AML-193 (cell line): ENCODE measurements around the gene GPR143.
"Not testable (repeated sequence)": the region's sequence is repeated elsewhere in the genome, so short reads cannot be mapped to it uniquely, and the experiment has no call there.

ENCODE experiments used
- DNase-seq, 2 experiments: peaks; one replicate each; lab custom pipeline; 2025; lab: John Stamatoyannopoulos, UW

Gene GPR143

DNA sequence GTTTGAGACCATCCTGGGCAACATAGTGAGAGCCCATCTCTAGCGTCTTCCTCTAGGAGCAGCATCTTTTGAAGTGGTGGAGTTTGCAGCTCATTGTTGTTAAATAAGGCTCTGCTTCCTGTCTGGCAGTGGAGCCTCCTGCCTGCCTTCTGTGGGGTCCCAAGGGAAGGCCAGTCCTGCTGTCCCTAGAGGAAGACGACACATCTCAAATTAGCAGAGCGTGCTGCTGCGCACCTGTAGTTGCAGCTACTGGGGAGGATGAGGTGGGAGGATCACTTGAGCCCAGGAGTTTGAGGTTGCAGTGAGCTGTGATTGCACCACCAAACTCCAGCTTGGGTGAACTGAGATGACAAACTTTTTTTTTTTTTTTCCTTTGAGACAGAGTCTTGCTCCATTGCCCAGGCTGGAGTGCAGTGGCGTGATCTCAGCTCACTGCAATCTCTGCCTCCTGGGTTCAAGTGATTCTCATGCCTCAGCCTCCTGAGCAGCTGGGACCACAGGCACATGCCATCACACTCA is 2.7 kb upstream of the GPR143 start:
- DNase-seq: not testable (repeated sequence)

DNA sequence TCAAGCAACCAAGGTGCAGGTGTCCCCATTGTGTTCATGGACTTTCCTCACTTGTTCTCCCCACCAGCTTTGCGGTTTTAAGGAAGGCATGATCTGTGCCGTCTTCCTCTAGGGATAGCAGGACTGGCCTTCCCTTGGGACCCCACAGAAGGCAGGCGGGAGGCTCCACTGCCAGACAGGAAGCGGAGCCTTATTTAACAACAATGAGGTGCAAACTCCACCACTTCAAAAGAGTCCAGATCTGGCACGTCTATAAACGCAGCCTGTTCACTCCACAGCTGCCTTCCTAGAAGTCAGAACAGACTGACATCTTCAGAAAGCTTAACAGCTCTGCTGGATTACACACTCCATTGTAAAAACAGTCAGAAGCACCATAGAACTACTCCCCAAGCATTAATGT is 1.7 kb upstream of the GPR143 start:
- DNase-seq: no peak

DNA sequence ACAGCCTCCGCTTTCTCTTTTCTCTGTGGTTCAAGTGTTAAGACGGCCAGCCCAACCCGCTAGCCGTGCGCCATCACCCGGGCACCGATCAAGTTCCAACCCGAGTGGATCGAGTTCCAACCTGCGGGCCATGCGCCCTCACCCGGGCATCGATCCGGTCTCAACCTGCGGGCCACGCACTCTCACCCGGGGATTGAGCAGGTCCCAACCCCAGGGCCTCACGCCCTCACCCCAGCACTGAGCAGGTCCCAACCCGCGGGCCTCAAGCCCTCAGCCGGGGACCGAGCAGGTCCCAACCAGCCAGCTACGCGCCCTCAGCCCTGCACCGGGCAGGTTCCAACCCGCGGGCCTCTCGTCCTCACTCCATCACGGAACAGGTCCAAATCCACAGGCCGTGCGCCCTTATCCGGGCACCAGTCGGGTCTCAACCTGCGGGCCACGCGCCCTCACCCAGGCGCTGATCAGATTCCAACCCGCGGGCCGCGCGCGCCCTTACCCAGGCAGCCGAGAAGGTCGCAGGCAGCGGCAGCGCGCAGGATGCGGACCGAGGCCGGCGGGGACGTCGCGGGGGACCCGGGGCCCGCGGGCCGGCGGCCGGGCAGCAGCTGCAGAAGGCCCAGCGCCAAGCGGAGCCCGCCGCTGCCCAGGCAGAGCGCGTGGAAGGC is 443 bp downstream of the GPR143 start:
- no peak for DNase-seq

DNA sequence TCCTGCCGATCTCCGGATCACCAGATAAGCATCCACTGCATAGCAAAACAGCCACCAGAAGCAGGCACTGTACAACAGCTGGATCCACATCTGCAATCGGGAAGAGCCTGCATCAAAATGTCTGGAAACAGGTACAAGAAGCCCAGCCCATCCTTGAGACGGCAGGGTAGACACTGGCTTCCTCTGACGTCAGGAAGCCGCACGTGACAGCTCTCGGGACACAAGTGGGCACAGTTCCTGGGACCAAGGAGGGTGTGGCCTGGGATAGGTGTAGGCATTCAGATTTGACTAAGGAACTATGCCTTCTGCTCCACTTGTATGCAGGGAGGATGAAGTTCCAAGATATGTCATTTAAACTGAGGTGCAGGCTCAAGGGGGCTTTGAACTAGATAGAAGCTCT is 6.3 kb downstream of the GPR143 start:
- DNase-seq: no peak

DNA sequence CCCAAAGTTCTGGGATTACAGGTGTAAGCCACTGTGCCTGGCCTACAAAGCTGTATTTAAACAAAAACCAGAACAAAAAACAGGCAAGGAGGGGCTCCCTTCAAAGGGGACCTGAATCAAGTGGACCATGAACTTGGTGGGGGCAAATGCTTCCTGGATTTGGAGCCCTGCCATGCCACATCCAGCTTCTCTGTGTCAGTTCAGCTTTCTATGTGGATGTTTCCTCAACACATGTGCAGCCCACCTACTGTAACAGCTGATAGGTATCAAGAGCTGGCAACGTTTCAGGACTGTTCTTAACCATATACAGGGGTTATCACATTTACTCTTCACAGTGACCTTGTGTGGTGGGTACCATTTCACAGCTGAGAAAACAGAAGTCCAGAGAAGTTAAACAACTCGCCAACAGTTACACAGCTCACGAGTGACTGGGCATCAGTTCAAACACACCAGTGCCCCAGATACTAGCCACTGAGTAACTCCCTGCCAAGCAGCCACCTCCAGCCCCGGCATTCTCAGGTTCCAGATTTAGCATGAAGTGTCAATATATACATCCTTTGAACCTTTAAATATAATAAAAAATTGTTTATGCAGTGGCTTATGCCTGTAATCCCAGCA is 7.5 kb downstream of the GPR143 start:
- no peak for DNase-seq

DNA sequence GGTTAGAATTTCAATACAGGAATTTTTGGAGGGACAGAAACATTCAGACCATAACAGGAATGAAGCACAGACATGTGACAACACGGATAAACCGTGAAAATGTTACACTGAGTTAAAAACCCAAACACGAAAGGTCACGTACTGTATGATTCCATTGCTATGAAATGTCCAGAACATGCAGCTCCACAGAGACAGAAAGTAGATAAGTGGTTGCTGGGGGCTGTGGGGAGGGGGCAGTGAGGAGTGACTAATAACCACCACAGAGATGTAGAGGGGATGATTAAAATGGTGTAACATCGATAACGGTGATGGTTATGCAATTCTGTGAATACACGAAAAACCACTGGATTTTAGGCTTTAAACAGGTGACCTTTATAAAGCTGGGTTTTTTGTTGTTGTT is 8.3 kb downstream of the GPR143 start:
- no peak for DNase-seq

DNA sequence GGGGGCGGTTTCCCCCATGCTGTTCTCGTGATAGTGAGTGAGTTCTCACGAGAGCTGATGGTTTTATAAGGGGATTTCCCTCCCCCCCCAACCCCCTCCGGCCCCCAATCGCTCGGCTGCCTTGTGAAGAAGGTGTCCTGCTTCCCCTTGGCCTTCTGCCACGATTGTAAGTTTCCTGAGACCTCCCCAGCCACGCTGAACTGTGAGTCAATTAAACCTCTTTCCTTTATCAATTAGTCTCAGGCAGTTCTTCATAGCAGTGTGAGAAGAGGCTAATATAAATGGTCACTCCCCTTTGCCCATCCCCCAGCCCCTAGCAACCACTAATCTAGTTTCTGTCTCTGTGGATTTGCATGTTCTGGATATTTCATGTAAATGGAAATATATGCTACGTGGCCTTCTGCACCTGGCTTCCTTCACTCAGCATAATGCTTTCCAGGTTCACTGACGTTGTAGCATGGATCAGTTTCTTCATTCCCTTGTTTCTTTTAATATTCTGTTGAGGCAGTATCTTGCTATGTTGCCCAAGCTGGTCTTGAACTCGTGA is 16.4 kb downstream of the GPR143 start:
- DNase-seq: no peak

DNA sequence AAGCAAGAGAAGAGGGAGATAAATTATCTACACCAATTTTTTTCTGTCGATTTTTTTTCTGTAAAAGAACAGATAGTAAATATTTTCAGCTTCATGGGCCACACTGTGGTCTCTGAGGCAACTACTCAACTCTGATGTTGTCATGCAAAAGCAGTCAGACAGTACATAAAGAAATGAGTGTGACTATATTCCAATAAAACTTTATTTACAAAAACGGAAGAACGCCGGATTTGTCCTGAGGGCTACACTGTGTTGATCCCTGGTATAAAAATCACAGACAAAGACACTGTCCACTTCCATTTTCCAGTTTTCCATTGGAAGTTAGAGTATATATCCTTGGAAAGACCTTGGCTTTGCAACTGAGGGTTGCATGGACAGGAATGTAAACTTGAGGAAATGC is 18.0 kb downstream of the GPR143 start:
- DNase-seq: no peak

DNA sequence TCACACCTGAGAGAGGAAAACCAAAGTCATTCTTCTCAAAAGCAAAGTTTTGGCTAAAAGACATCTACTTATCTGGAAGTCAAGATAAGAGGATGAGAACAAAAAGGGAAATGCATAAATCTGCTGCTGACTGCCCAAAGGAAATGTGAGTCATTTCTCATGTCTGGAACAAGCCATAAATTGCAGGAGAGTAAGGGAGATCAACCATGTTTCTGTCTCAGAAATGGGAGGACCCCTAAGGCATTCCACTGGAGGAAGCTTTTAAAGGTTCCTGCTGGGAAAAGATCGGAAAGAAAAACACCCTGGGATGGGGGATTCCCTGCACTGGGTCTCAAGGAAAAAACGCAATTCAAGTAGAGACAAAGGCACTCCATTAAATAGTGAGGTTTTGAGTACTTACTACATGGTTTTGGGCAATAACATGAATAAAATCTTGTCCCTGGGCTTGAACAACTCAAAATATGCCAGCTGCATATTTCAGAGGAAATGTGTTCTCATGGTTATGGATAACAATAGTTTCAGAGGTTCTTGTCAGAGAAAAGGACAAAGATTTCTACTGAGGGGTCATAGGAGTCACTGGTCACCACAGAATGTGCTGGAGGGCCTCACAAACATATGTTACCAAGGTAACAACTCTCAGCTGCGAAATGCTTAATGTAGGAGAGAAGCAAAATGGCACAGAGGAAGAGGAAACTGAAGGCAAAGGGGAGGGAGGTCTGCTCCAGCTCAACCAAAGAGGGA is 19.3 kb downstream of the GPR143 start:
- no peak for DNase-seq

DNA sequence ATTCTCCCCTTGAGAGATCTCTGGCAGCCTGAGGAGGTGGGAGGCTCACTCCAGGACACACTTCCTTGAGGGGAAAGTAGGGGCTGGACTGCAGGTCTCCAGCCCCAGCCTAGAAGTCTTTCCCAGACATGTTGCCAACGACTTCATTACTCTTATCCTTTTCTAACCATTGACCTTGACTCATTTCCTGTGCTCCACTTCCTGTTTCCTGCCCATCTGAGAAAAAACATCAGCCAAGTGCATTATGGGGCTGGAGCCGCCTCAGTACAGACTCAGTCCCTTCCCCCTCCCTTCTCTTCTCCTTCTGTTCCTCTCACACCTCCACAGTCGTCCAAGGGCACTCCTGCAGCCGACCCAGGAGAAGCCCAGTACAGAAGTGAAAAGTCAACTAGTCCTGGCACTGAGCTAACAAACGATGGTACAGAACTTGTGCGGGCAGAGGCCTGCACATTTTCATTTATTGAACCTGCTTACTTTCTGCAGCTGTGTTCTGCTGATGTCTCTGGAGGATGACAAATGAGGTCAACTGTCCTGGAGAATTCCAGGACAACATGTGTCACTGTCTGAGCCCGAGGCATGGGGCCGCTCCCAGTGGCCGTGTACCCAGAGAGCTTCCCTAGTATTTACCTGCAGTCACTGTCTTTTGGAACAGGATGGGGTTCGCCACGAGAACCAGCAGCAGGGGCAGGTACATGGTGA is 20.1 kb downstream of the GPR143 start:
- no peak for DNase-seq

DNA sequence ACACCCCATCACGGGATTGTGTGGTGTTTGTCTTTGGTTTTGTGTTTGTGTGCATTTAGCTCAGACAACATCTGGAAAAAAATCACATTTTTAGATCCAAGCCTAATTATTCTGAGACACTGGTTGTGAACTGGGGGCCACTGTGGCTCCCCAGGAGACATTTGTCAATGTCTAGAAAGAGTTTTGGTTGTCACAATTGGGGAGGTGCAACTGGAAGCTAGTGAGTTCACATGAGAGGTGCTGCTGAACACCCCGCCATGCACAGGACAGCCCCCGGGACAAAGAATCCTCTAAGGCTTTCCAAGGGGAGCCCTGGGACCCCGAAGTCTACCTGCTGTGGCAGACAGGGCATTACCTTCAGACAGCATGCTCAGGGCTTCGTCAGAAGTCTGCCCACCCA is 26.5 kb downstream of the GPR143 start:
- no peak for DNase-seq

DNA sequence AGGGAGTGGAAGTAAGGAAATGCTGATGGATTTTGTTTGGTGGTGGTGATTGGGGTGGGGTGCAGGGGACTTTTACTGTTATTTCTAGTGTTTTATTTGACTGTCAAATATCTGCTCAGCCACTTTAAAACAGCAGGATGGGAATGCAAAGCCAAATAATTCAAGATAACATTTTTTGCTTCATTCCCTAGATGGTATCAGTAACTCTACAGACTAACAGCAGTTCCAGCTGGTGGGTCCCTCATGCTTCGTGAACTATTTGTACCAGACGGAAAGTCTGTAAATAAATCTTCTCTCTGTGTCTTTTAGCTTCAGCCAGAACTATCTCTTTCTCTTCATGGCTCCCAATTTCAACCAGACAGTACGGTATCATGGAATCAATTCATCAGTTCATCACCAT is 27.5 kb downstream of the GPR143 start:
- DNase-seq: no peak

DNA sequence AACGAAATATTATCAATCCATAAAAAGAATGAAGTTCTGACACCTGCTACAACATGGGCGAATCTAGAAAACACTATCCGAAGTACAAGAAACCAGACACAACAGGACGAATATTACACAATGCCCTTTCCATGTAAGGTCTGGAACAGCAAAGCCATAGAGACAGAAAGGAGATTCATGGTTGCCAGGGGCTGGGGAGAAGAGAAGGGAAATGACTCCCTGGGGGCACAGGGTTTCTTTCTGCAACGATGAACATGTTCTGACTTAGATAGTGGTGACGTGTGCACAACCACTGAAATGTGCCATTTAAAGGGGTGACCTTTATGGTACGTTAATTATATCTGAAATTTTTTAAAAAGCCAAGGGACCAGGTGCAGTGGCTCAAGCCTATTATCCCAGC is 28.3 kb downstream of the GPR143 start:
- no peak for DNase-seq

DNA sequence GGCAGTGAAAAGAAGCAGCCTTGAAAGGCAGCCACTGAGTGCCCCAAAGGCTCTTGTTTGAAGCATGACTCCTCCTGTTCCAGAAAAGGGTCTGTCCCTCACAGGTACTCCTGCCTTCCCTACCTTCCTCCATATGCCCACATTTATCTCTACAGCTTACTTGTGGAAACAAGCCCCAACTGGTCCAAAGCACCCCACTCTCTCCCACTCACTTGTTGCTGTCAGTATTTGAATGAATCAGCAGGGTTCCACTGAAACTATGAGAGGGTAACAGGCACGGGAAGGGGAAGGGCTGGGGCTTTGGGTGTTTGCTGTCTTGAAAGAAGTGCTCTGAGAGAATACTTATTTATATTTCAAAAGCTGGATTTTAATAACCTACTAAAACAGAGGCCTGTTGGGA is 34.9 kb downstream of the GPR143 start:
- DNase-seq: no peak

DNA sequence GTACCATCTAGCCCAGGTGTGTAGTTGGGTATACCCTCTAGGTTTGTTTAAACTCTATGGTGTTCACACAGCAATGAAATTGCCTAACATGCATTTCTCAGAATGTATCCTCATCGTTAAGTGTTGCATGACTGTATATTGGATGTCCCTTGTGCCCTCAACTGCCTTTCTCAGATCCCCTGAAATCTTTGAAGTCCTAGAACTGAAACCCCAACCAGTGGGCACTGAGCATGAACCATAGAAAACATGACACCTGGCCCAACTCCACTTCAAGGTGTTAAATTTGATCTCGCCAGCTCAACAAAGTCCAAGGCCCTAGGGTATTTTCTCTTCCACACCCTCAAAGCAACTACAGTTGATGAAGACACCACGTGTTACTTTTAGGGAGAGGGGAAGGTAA is 35.6 kb downstream of the GPR143 start:
- DNase-seq: no peak

DNA sequence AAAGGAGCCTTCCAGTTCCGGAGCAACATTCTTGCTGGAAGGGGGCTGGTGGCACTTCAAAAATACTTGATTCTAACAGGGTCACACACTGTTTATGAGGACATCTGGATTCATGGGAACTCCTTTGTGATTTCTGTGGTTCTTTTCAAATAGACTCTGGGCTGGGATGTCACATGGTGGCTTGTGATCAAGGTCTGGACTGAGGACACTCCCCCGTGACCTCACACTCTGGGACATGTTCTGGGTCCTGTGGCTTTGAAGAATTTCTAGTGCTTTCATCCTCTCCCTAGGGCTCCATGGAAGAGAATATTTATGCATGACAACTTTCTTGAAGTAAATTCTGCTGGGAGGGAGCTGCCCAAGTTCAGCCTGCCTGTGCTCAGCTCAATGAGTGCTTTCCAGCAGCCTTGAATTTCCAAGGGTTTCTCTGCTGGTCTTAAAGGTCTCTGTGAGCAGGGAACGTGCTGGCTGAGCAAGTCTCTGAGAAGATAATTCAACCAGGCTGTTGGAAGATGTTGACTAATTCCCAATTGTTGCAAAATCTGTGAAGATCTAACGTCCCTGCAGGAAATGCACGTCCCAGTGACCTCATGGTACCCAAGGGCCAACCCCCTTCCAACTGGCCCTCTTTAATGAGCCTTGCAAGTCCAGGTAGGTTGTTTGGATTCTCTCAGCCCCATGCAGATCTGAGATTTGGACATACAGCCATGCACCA is 36.3 kb downstream of the GPR143 start:
- no peak for DNase-seq

DNA sequence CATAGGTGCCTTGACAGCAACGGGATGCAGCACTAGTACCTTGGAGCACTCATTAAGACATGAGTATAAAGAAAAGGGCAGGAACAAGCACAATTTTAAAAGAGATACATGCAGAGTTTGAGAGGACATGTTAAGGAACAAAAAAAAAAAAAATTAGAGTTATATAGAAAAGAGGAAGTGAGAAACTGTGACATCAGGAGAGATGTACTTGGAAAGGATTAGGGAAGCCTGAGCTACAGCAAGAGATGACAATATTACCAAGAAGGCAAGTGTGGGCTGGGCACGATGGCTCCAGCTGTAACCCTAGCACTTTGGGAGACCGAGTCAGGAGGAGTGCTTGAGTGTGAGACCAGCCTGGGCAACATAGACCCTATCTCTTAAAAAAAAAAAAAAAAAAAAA is 37.4 kb downstream of the GPR143 start:
- DNase-seq: peak in 1 of 2 experiments; percentile 0

DNA sequence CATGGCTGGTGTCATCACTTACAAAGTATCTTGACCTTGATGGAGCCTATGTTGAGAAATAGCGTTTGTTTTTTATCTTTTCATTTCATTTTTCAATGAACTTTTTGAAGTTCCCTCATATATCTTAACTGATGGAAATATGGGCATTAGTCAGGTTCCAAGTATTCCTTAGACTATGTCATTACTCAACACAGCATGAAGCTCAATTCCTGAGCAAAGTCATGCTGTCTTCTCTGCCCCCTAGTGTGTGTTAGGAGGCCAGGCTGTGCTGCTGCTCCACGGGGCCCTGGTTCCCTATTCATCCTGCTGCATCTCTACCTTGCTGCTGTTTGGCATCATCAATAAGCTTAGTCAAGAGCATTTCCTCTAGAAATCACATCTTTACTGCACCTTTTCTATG is 40.9 kb downstream of the GPR143 start:
- no peak for DNase-seq

DNA sequence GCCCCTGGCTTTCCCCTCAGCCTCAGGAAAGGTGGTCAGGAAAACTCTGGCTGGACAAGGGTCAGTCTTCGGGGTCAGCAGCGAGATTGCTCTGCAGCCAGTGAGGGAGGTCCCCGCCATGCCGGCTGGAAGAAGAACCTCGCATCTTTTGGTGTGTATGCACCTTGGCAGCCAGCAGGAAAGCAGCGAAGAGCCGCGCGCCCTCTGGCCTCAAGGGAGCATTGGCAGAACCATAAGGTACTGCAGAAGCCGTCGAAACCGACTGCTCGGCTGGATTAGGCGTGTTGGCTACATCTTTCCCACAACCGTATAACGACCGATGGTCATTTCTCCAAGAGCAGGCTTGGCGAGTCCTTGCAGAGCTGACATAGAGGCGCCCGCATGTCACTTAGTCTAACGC is 48.3 kb downstream of the GPR143 start:
- no peak for DNase-seq

DNA sequence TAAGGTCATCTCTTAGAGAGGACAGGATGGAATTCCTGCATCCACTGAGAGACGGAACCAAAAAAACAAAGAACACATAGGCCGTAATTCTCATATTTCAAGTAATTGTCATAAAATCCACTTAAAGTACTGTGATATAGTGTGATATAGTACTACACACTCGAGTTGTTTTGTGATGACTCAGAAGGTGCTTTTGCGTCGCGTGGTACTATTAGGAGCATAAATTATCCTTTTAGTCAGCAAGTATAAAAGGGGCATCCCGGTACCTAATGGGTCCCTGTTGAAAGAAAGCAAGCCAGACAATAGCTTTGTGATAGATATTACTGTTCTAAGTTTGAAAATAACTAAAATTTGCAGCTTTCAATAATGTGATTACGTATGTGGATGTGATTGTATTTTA is 55.3 kb downstream of the GPR143 start:
- DNase-seq: no peak

DNA sequence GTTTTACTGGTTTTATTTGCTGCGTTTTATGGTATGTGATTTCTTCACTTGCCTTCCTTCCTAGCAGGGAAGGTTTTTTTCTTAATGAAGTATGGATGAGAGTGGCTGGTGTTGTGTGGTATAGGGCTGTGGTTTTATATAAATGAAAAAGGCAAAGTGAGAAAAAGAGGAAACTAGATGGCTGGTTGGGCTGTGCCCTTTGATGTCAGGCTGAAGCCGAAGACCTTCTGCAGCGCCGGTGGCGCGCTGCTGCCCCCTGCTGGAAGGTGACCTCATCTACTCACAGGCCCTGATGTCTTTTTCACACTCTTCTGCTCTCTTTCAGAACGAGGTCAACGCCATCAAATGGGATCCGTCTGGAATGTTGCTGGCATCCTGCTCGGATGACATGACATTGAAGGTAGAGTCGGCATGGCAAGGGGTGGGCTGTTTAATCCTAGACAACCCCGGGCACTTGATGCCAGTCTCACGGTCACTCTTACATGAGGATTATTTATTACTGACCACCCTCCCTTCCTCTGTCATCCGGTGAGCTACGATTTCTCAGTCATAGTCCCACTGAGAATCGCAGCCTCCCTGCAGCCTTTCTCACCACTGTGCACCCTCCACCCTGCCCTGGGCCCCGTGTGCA is 56.6 kb downstream of the GPR143 start:
- peak; percentile 54 to 55 for DNase-seq
